AG09309 (cell line): ENCODE measurements around the gene OR51B4.

Experiments
- DNase-seq: peaks from one replicate; pipeline ENCODE4 v3.0.0-alpha.2; 2010; ENCODE audit warnings: low read depth
- H3K4me3 ChIP-seq: 2 replicates; pipeline ENCODE4 v1.5.1; 2011; ENCODE audit warnings: mild to moderate bottlenecking, low read depth, low read length, moderate library complexity; ENCODE audit not compliant: control insufficient read depth
- CTCF ChIP-seq: IDR thresholded peaks from 2 replicates; pipeline ENCODE4 v1.5.1; 2011; ENCODE audit warnings: mild to moderate bottlenecking, low read depth, low read length, inconsistent platforms; ENCODE audit not compliant: insufficient read depth, control insufficient read depth; ENCODE audit errors: missing control alignments

The OR51B4 gene

GRCh38 chr11:5301846-5302245, at the start of gene OR51B4:
Gene OR51B4, minus strand, starts transcription at chr11:5301946. Its CDS starts 0 bp downstream, at chr11:5301946.
- no peak within 1 kb of the TSS for H3K4me3 ChIP-seq
- TF ChIP-seq CTCF, result no peak
- DNase-seq, result no peak

GRCh38 chr11:5351208-5351607, 49.5 kb upstream of the OR51B4 start, which contains the start of gene OR51B6:
Gene OR51B6, plus strand, starts transcription at chr11:5351508. Its CDS starts 0 bp downstream, at chr11:5351508.
- DNase-seq, result no peak
- TF ChIP-seq CTCF, result no peak

GRCh38 chr11:5349550-5349949, 47.8 kb upstream of the OR51B4 start:
- H3K4me3 ChIP-seq, result no peak overlapping the region
- TF ChIP-seq CTCF, result no peak
- DNase-seq, result no peak

More at GRCh38 chr11:5351208-5351607, 49.5 kb upstream of the OR51B4 start, which contains the start of gene OR51B6:
- H3K4me3 ChIP-seq, result no peak within 1 kb of the TSS

GRCh38 chr11:5348551-5349194, 46.9 kb upstream of the OR51B4 start:
- TF ChIP-seq CTCF, result no peak
- no peak for DNase-seq
- no peak overlapping the region for H3K4me3 ChIP-seq

- H3K4me3 ChIP-seq, result no peak overlapping the region
- TF ChIP-seq CTCF, result no peak
- DNase-seq, result no peak
These were observed 44.1 kb upstream of the OR51B4 start for GRCh38 chr11:5345831-5346230.

GRCh38 chr11:5343474-5344335, 42.0 kb upstream of the OR51B4 start, which contains the start of gene OR51B5:
Gene OR51B5, minus strand, starts transcription at chr11:5343524. Its CDS starts 0 bp downstream, at chr11:5343524.
- TF ChIP-seq CTCF, result no peak
- no peak within 1 kb of the TSS for H3K4me3 ChIP-seq
- no peak for DNase-seq
